Stimulated activated CD8-positive, alpha-beta memory T cell treated with anti-CD3 and anti-CD28 coated beads, Interleukin-12 subunit alpha, Interleukin-12 subunit beta, amount 100 ng/mL, for 4 hours (primary cell): ENCODE results near the gene RPL12.
A peak's percentile ranks its signal among the peaks of the same experiment; 100 is the strongest.
"Not testable (repeated sequence)": the region's sequence is repeated elsewhere in the genome, so short reads cannot be mapped to it uniquely, and the experiment has no call there.

Source experiments
- DNase-seq: peaks from one replicate; pipeline ENCODE4 v3.0.0-alpha.2; 2020; ENCODE audit warnings: low read depth

Gene RPL12

DNA sequence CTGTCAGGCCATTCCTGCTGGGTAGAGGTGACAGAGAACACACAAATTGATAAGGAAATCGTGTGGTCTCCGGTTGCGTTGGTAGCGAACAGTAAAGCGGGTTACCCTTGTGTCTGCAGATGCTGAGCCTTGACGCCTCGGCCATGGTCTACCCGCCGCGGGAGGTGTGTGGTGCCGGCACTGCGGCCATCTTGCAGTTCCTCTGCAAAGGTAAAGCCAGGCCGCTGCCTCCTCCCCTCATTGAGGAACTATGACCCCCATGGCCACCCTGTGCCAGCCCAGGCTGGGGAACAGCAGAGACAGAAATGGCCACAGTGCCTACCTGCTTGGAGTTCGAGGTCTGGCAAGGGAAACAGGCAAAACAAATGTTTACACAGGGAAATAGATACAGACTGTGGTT lies 16.4 kb upstream of the RPL12 start:
- DNase-seq = no peak

DNA sequence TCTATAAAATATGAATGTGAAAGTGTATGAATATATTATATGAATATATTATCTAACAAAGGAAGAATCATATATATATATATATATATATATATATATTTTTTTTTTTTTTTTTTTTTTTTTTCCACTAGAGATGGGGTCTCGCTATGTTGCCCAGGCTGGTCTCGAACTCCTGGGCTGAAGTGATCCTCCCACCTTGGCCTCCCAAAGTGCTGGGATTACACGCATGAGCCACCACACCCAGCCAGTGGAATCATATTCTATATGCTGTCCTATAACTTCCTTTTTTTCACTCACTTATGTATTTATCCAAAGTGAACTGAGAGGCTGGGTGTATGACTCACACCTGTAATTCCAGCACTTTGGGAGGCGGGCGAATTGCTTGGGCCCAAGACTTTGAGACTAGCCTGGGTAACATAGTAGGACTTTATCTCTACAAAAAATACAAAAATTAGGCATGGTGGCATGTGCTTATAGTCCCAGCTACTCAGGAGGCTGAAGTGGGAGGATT lies 15.3 kb upstream of the RPL12 start:
- DNase-seq = not testable (repeated sequence)

DNA sequence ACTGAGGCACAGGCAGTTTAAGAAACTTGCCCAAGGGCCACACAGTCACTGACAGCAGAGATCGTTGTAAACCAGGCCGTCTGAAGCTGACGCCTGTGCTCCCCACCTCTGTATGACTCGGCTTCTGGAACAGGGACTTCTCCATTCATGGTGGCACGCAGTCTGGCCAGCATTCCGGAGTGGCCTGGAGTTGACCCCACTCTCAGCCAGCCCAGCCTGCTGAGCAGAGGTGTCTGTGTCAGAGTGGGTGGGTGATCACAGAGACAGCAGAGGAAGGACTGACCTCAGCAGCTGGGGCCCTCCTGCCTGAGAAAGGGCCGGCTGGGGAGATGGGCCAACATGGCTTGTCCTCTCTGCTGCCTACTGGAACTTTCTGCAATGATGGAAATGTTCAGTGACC lies 12.7 kb upstream of the RPL12 start:
- no peak for DNase-seq

DNA sequence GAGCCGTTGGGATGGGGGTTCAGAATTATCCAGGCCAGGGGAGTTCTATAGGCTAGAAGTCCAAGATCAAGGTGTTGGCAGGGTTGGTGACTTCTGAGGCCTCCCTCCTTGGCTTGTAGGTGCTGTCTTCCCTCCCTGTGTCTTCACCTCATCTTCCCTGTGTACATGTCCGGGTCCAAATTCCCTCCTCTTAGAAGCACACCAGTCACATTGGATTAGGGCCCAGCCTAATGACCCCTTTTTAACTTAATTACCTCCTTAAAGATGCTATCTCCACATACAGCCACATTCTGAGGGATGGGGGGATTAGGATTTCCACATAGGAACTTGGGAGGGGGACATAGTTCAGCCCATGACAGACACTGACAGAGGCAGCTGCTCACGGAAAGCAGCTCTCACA lies 12.2 kb upstream of the RPL12 start:
- no peak for DNase-seq

DNA sequence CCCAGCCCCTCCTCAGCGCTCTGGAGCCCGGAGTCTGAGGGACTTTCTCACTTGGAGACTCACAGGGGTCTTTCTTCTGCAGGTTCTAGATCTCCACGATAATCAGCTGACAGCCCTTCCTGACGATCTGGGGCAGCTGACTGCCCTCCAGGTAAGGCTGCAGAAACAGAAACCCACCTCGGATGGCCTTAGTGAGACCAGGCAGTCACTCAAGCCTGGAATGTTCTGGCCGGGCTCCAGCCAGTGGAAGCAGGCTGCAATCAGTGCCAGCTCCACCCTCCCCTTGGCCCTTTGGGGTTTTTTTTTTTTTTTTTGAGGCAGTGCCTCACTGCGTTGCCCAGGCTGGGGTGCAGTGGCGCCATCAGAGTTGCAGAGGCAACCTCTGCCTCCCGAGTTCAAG lies 7.7 kb upstream of the RPL12 start:
- DNase-seq = no peak

DNA sequence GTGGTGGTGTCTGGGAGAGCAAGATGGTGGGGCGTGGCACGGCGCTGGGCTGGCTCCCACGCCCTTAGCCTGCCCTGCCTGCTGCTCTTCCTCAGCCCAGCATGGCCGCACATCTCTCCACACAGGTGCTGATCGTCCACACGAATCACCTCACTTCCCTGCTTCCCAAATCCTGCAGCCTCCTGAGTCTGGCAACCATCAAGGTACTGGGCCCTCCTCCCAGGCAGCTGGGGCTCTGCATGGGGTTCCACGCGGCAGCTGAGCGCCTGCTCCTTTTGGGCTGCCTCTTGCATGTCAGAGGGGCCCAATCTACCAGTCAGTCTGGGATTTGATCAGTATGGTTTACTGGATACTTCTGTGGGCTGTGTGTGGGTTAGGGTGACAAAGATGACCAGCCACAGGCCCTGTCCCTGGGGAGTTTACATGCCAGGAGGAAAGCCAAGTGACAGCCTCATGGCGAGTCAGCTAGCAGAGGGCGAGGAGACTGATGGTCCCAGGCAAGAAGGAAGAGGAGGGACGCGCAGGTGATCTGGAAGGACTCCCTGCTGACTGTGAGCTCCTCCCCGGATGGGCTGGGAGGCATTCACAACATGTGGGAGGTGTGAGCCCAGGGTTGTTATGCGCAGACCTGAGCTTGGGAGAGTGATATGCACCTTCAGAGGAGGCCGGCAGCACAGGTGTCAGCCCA lies 6.1 kb upstream of the RPL12 start:
- DNase-seq = no peak

DNA sequence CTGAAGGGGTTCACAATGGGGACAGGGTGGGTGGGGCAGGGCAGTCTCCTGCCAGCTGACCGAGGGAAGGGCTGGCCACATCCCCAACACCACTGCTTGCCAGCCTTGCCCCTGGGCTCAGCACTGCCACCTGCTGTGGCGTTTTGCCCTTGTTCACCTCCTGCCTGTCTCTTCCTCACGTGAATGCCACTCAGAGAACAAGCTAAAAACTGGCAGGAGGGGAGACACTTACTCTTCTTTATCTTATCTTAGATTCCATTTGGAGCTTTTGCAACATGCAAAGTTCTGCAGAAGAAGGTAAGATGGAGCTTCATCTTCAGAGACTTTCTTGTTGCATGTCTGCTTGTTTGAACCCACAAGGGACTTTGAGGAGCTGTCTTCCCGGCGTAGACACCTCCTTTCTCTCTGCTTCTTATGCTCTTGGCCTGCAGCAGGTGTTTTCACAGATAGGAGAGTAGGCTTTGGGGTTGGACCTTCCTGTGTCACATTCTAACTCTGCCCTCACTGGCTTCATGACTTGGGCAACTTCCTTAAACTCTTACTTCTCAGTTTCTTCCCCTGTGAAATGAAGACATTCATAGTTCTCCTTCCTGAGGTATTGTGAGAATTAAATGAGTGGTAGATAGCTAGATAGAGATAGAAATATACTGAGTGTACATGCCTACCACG lies 4.3 kb upstream of the RPL12 start:
- no peak for DNase-seq

DNA sequence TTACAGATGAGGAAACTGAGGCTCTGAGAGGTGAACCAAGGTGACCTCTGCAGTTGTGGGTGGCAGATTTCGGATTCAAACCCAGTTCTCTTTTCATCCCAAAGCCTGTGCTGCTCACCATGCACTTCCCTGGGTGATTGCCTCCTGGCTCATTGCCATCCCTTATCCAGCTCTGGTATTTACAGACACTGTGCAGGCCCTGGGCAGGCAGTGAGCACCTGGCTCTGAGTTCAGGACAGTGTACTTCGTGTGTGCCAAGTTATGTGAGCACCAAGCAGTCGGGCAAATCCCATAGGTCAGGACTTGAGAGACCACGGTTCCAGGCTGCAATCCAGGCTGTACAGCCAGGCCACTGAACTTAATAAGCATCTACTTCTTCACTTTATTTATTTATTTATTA lies 1.5 kb upstream of the RPL12 start:
- no peak for DNase-seq

DNA sequence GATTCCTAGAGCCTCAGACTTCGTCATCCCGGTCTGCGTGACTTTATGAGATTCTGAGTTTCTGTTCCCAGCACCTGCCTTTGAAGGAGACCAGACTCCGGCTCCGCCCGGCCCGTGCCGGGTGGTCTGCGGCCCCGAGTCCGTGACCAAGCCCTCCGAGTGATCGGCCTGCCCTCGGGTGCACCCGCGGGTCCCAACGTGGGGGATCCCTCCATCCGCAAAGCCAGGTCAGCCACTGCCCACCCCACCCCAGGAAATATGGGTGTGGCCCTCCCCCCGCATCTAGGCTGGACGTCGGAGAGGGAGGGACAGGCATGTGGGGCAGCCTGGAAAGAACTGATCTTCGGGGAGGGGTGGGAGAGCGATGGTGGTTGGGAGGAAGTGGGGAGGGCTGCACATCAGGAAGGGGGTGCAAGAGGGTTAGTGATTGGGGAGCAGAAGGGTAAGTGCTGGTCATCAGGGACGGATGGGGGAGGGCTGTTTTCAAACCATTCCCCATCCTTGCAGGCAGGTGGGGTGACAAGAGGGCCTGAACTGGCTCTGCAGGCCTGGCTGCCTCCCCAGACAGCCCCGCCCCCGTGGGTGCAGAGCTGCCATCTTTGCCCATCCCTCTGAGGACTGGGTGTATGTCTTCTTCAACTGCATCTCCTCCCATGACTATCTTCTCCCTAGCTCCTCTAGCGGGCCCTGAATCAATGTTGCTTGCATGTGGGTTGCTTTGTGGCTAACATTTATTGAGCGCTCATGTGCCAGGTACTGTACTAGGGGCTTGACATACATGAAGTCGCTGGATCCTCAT lies 851 bp upstream of the RPL12 start:
- peak; percentile 22 for DNase-seq

DNA sequence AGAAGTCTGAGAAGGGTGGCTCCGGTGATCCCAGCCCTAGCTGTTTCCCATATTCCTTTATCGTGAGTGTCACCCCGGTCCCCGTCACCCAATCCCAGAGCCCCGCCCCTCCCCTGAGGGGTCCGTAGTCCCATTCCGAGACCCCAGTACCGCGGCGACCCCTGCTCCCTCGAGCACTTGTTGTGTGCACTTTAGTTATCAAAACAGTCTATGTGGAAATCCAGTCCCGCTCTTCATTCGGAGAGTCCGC lies 327 bp upstream of the RPL12 start:
- DNase-seq = no peak

DNA sequence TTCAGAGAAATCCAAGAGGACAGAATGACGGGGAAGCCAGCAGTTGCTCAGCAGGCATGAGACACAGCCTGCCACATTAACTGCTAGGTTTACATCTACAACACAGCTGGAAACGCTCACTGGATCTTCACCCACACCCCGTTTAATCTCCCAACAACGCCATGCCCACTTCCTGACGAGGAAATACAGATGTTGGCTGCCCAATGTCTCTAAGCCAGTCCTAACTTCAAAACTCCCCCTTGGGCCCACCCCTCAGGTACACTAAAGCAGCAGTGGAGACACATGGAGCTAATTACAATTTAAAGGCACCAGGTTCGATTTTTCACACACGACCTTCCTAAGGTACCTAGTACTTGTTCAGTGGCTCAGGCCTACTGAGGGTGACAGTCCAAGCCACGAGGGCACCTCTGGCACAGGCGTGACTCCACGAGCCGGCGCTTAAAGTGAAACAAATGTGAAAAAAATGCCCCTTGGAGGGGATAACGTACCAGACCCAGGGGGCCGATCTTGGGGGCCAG lies 904 bp downstream of the RPL12 start:
- DNase-seq = no peak

DNA sequence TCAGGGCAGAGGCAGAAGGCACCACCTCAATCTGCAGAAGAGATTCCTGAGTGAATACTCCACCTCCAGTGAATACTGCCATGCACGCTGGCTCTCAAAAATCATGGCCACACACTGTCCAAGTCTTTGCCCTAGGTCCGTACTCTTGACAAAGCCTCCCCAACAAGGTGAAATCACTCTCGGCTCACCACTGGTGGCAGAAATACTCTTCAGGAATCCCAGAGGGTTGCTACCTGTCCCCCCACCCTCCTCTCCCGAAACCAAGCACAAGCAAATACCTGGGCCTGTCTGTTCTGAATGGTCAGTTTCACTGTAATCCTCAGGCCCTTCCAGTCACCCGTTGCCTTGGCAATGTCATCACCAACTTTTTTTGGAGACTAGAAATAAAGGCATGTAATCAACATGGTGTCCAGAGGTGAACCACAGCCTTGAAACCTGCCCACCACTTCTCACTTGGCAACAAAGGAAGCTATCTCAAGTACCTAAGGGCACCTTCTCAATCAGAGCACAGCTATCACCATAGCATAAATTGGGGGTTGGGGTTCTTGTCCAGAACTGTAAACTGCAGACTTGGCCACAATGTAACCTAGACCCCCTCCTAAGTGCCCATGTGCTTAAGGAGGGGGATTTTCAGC lies 1.8 kb downstream of the RPL12 start:
- DNase-seq = no peak

DNA sequence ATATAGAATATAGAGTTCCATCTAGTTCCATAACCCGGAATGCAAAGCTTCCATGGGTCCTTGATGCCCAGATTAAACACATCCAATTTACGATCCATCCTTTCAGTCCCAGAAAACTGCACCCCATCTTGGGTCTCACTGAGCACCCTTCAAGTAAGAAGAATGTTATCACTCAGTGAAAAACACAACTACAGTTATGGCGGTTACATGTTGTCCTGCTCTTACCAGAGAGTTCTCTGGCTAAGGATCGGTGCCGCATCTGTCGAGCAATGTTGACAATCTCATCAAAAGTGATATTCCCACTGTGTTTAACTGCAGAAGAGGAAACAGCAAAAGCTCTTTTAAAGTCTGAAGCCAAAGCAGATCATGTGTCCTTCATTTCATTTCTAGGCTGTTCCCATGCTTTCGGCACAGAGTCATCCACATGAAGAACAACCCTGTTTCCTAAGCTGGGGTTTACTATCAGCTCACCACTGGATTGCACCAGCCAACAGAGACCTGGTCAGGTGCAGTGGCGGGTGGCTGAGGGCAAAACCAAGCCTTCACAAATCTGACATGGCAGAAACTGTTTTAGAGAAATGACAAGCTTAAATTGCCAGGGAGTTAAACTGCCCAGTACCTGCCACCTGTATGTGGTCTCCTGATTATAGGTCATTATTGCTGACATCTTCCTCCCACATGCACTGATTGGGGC lies 2.9 kb downstream of the RPL12 start:
- DNase-seq = no peak

DNA sequence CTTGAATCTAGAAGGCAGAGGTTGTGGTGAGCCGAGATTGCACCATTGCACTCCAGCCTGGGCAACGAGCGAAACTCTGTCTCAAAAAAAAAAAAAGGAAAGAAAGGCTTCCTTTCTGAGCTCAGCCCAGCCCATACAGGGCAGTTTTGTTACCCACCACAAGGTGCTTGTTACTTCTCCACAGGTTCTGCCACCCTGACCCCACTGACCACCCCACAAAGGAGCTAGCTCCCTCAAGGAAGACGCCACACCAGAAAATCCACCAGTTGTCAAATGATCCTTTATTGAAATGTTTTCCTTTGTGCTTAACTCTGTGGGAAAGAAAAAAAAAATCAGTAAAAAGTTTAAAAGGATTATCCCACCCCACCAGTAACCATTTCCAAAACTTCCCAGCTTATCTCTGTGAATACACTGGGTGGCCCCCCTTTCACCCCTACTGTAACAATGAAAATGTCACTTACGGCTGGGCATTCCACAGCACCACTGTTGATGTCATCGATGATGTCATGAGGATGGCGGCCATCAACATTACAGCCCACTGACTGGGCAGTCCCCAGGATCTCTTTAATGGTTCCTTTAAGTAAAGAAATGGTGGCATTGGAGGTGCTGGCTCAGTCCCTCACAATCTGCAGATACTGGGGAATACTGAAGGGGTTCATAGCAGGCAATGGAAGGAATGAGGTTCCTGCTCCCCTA lies 3.6 kb downstream of the RPL12 start:
- DNase-seq = no peak

DNA sequence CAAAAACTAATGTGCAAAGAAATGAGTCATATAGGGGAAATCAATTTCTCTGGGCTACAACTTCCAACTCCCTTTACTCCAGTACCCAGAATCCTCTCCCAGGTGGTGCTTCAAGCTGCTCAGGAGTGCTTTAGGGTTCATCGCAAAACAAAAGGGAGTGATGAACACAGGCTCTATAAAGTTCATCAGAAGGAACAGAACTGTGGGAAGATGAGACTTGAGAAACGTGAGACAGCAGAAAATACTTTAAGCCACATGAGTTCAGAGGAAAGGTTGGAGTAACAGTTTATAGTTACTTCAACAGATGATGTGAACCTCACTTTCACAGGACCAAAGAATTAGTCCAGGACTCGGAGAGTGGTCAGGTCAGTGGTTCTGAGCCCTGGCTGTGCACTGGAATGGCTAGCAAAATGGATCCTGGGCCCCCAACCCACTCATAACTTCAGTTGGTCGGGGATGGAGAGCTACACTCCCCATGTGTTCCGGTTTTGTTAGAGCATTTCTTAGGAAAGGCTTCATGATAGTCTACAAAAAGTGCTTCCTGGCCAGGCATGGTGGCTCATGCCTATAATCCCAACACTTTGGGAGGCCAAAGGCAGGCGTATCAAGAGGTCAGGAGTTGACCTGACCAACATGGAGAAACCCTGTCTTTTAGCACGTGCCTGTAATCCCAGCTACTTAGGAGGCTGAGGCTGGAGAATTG lies 4.3 kb downstream of the RPL12 start:
- no peak for DNase-seq

DNA sequence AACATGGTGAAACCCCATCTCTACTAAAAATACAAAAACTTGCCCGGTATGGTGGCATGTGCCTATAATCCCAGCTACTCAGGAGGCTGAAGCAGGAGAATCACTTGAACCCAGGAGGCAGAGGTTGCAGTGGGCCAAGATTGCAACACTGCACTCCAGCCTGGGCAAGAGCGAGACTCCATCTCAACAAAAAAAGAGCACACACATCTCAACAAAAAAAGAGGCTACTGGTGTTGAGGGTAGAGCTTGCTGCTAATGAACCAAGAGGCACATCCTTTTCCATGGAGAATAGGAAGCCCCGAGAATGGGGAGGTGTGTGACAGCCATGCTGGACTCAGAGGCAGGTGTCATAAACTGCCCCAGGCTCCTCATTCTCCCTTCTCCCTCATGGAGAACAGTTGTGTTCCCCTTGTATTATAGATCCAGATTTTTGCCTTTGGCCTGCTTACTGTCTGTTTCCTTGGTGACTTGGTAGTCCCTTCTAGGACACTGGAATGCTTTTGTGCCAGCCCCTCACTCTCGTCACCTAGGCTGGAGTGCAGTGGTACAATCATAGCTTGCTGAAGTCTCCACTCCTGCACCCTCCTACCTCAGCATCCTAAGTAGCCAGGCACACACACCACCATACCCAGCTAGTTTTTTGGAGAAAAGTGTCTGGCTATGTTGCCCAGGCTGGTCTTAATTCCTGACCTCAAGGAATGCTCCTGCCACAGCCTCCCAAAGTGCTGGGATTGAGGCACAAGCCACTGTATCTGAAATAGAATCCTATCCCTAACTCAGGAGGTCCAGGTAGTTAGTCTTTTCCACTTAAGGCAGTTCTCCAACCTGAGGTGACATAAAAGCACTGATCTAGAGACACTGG lies 5.1 kb downstream of the RPL12 start:
- DNase-seq = no peak

DNA sequence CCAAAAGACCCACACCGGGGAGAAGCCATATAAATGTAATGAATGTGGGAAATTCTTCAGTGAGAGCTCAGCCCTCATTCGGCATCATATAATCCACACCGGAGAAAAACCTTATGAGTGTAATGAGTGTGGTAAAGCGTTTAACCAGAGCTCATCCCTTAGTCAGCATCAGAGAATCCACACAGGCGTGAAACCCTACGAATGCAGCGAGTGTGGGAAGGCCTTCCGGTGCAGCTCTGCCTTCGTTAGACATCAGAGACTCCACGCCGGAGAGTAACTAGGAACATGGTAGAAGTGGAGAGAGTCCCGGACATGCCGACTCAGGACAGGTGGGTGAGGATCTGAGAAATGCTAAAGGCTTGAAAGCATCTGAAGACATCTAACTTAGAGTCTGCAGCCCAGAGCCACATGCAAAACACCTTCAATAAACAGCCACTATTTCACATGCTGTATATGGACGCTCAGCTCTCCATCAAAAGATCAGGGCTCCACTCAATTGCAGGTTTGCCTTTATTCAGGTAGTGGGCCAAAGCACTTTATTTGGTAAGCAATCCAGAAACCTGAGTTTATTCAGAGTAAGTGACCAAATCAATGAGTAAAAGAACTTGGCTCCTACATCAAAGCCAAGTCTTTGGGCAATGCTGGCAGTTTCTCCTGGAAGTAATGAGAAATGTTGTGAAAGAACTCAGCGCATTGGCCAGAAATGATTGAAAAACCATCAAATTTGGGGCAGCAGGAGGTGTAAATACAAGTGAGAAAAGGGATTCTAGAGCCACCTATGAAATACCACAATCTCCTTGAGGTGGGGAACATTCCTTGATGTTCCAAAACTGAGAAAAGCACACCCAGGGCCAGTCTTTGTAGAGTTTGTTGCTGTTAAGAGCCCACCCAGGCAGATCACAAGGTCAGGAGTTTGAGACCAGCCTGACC lies 6.0 kb downstream of the RPL12 start:
- DNase-seq = no peak

DNA sequence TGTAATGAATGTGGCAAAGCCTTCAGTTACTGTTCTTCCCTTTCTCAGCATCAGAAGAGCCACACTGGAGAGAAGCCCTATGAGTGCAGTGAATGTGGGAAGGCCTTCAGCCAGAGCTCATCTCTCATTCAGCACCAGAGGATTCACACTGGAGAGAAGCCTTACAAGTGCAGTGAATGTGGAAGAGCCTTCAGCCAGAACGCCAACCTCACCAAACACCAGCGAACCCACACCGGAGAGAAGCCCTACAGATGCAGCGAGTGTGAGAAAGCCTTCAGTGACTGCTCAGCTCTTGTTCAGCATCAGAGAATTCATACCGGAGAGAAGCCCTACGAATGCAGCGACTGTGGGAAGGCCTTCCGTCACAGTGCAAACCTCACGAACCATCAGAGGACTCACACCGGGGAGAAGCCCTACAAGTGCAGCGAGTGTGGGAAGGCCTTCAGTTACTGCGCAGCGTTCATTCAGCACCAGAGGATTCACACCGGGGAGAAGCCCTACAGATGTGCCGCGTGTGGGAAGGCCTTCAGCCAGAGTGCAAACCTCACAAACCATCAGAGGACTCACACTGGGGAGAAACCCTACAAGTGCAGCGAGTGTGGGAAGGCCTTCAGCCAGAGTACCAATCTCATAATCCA lies 6.8 kb downstream of the RPL12 start:
- DNase-seq = no peak
